ENCODE measurements around the gene RNF41.

DNA sequence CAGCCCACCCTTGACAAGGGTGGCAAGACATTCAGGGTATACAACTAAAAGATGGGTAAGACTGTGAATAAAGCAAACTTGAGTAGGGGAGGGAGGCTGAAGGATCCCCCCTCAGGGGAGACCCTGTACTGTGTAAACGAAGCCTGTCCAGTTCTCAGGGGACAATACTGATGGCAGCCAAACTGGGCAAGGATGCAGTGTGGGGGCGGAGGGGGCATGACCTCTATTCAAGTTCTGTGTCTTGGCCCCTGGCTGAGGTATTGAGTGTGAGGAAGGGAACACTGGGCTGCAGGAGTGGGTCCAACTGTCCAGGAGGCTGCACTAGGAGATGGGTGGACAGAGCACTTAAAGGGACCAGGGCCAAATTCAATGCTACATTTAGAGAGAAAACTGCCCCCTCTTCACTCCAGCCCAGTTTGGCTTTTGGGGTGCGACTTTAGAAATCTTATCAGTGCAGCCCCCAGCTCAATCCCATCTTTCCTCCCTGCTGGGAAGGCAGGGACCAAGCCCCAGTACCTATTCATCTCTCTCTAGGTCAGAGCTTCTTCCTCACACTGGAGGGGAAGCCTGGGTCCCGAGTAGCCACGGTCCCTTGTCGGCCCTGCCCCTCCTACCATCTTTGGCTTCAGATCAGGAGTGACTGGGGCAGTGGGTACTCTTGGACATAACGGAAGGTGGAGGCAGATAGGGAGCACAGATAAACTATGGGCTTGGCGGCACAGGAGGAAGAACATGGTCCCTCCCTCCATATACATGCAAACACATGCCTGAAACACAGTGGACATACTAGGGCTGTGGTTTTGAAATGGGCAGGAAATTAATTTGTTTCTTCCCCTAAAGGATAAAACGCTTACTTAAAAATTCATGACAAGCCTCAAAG lies 19.9 kb upstream of the RNF41 start:
- TF ChIP-seq, protein P1, sequence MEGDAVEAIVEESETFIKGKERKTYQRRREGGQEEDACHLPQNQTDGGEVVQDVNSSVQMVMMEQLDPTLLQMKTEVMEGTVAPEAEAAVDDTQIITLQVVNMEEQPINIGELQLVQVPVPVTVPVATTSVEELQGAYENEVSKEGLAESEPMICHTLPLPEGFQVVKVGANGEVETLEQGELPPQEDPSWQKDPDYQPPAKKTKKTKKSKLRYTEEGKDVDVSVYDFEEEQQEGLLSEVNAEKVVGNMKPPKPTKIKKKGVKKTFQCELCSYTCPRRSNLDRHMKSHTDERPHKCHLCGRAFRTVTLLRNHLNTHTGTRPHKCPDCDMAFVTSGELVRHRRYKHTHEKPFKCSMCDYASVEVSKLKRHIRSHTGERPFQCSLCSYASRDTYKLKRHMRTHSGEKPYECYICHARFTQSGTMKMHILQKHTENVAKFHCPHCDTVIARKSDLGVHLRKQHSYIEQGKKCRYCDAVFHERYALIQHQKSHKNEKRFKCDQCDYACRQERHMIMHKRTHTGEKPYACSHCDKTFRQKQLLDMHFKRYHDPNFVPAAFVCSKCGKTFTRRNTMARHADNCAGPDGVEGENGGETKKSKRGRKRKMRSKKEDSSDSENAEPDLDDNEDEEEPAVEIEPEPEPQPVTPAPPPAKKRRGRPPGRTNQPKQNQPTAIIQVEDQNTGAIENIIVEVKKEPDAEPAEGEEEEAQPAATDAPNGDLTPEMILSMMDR (IDR thresholded peaks at IDR 0.05): no peak
- no peak for TF ChIP-seq POLR2A (IDR thresholded peaks at IDR 0.05)

All from heart left ventricle (tissue), 13 donors.